Right ventricle myocardium superior (tissue), 1 donor: ENCODE measurements around the gene LSR. TPM values are rescaled to one million over a fixed set of nuclear protein-coding genes. Genes with fewer than 3 reads are reported as not detected.
"Not testable (repeated sequence)": the region's sequence is repeated elsewhere in the genome, so short reads cannot be mapped to it uniquely, and the experiment has no call there.

Experiments
- ATAC-seq: fragments of 200-7000 bp; cut with Tn5 transposase; one replicate; pipeline ENCODE4 v1.9.1; 2020; ENCODE audit warnings: mild to moderate bottlenecking; ENCODE audit not compliant: poor library complexity
- DNase-seq: peaks from one replicate; pipeline ENCODE4 v3.0.0-alpha.2; 2020
- intact Hi-C: fragments of 100-400 bp; cut with DNase I; formaldehyde crosslinking; loops from one replicate; pipeline ENCODE4 v1.11.2; 2022
- total RNA-seq: library from RNA; stranded (reverse); fragmentation: NEBNext Ultra II Directional; extraction: Animal tissue kit (Norgen Biotek cat#: 25700); gene quantifications from one replicate; pipeline ENCODE4 v1.2.1, GENCODE V29; 2021
- donor health status: DM: no; HTN: yes; CAD: no; lungs with severe emphysema.

LSR gene
- total RNA-seq, 1 donor from 2014 or later = 4.5 TPM

- intact Hi-C loops = no loop called here
- DNase-seq = no peak
- ATAC-seq = no peak
Measured at GRCh38 chr19:35216016-35216832, 32.6 kb upstream of the LSR start.

- ATAC-seq = peak; percentile 16
- no peak for DNase-seq
- intact Hi-C loops = no loop called here
Measured at GRCh38 chr19:35216833-35217648, 31.8 kb upstream of the LSR start.

- intact Hi-C loops = no loop called here
- ATAC-seq = no peak
Measured at GRCh38 chr19:35217649-35217990, 31.2 kb upstream of the LSR start.

GRCh38 chr19:35219008-35219407 is 29.8 kb upstream of the LSR start:
- intact Hi-C loops = no loop called here
- ATAC-seq = no peak
- DNase-seq = no peak

More at GRCh38 chr19:35217649-35217990, 31.2 kb upstream of the LSR start:
- no peak for DNase-seq

GRCh38 chr19:35220315-35220921 is 28.4 kb upstream of the LSR start:
- no peak for DNase-seq
- intact Hi-C loops = no loop called here
- ATAC-seq = no peak

GRCh38 chr19:35220973-35221590 is 27.7 kb upstream of the LSR start:
- DNase-seq, ATAC-seq, intact Hi-C loops: not testable (repeated sequence)

GRCh38 chr19:35222373-35223015 is 26.3 kb upstream of the LSR start:
- intact Hi-C loops = no loop called here
- ATAC-seq (no peak), DNase-seq (no peak)

- no peak for ATAC-seq
- DNase-seq = no peak
- intact Hi-C loops = no loop called here
Measured at GRCh38 chr19:35223084-35223790, 25.6 kb upstream of the LSR start.

GRCh38 chr19:35223862-35224505 is 24.8 kb upstream of the LSR start:
- intact Hi-C loops = no loop called here
- peak; percentile 36 for ATAC-seq
- DNase-seq = no peak

- no peak for DNase-seq
- intact Hi-C loops = no loop called here
- peak; percentile 41 for ATAC-seq
Measured at GRCh38 chr19:35224681-35225571, 23.9 kb upstream of the LSR start.

- intact Hi-C loops = no loop called here
- no peak for ATAC-seq
- DNase-seq = no peak
Measured at GRCh38 chr19:35225951-35226350, 22.9 kb upstream of the LSR start.

- intact Hi-C loops = no loop called here
- DNase-seq (no peak), ATAC-seq (no peak)
Measured at GRCh38 chr19:35226748-35227147, 22.1 kb upstream of the LSR start.

GRCh38 chr19:35228177-35228930 is 20.4 kb upstream of the LSR start, which contains the start of gene FAM187B:
Gene FAM187B (minus strand): TSS chr19:35228739. CDS start chr19:35228680, 59 bp downstream.
- intact Hi-C loops = no loop called here
- DNase-seq = no peak
- no peak for ATAC-seq

GRCh38 chr19:35229601-35230000 is 19.2 kb upstream of the LSR start:
- intact Hi-C loops = no loop called here
- no peak for ATAC-seq
- DNase-seq = no peak

GRCh38 chr19:35231956-35232645 is 16.7 kb upstream of the LSR start:
- DNase-seq (no peak), ATAC-seq (no peak)
- intact Hi-C loops = no loop called here
